ENCODE results near the gene SEPTIN1.
A peak's percentile ranks its signal among the peaks of the same experiment; 100 is the strongest.
"Not testable (repeated sequence)": the region's sequence is repeated elsewhere in the genome, so short reads cannot be mapped to it uniquely, and the experiment has no call there.

Gene SEPTIN1

GRCh38 chr16:30399435-30400186 lies 17.2 kb upstream of the SEPTIN1 start:
- no peak for DNase-seq

GRCh38 chr16:30398661-30399434 lies 16.5 kb upstream of the SEPTIN1 start:
- DNase-seq = no peak

- DNase-seq = no peak
These were observed 15.7 kb upstream of the SEPTIN1 start for GRCh38 chr16:30397776-30398660.

GRCh38 chr16:30397056-30397455 lies 14.7 kb upstream of the SEPTIN1 start:
- no peak for DNase-seq

- not testable (repeated sequence) for DNase-seq
These were observed 14.3 kb upstream of the SEPTIN1 start for GRCh38 chr16:30396627-30397026.

GRCh38 chr16:30395992-30396585 lies 13.7 kb upstream of the SEPTIN1 start:
- DNase-seq = no peak

- DNase-seq = no peak
These were observed 13.0 kb upstream of the SEPTIN1 start, which contains the start of gene ZNF48 for GRCh38 chr16:30395155-30395991. Gene ZNF48, plus strand, starts transcription at chr16:30395420. Its CDS starts 375 bp downstream, at chr16:30395795.

GRCh38 chr16:30394592-30395154 lies 12.3 kb upstream of the SEPTIN1 start:
- no peak for DNase-seq

- DNase-seq = no peak
These were observed 1.2 kb upstream of the SEPTIN1 start for GRCh38 chr16:30383521-30383920.

- DNase-seq = no peak
These were observed 895 bp downstream of the SEPTIN1 start for GRCh38 chr16:30381291-30382041.

- DNase-seq = no peak
These were observed 1.6 kb downstream of the SEPTIN1 start for GRCh38 chr16:30380803-30381208.

- no peak for DNase-seq
These were observed 2.1 kb downstream of the SEPTIN1 start for GRCh38 chr16:30380072-30380802.

- no peak for DNase-seq
These were observed 3.1 kb downstream of the SEPTIN1 start for GRCh38 chr16:30379158-30379783.

- peak; percentile 48 for DNase-seq
These were observed 3.9 kb downstream of the SEPTIN1 start for GRCh38 chr16:30378236-30379157.

GRCh38 chr16:30377812-30378235 lies 4.5 kb downstream of the SEPTIN1 start:
- DNase-seq = peak; percentile 42

GRCh38 chr16:30377050-30377811 lies 5.1 kb downstream of the SEPTIN1 start:
- no peak for DNase-seq

GRCh38 chr16:30376461-30376902 lies 5.9 kb downstream of the SEPTIN1 start:
- DNase-seq = no peak
